PC-9 (cell line): Measurements from ENCODE around the gene MKRN3. TPM values are rescaled to one million over a fixed set of nuclear protein-coding genes. Genes with fewer than 3 reads are reported as not detected.

ENCODE experiments used
- BruUV-seq: library from RNA; stranded (reverse); fragments of 400-500 nt; replicated peaks from 2 replicates; lab custom pipeline; 2021; lab: Mats Ljungman, UMichigan
- CTCF ChIA-PET: fragments of 300-600 bp; sonication (Branson Sonifier 250); formaldehyde crosslinking; loops from one replicate; lab custom pipeline; 2022; ENCODE audit warnings: antibody characterized with exemption; lab: Charles Lee
- POLR2A ChIA-PET: fragments of 300-600 bp; sonication (Branson Sonifier 250); formaldehyde crosslinking; loops from one replicate; lab custom pipeline; 2022; ENCODE audit warnings: antibody characterized with exemption; ENCODE audit not compliant: unreplicated experiment; lab: Charles Lee
- DNase-seq, 2 experiments: peaks; one replicate each; pipeline versions ENCODE4 v3.0.0 to v3.0.0-alpha.2; 2015 to 2022; ENCODE audit warnings: mixed read lengths in 1 of 2
- H2AFZ ChIP-seq: fragments of 200-600 bp; sonication (generic); 2 replicates; pipeline ENCODE4 v1.8.1; 2017; ENCODE audit warnings: antibody characterized with exemption
- H3F3A ChIP-seq: fragments of 200-600 bp; sonication (generic); 2 replicates; pipeline ENCODE4 v1.8.1; 2017; ENCODE audit warnings: antibody characterized with exemption, mild to moderate bottlenecking, low read depth; ENCODE audit not compliant: insufficient read depth
- H3K27ac ChIP-seq: fragments of 200-600 bp; sonication (generic); 2 replicates; pipeline ENCODE4 v1.6.1; 2016; ENCODE audit warnings: mixed run types
- H3K27me3 ChIP-seq: fragments of 200-600 bp; sonication (generic); 2 replicates; pipeline ENCODE4 v1.6.1; 2016; ENCODE audit warnings: low read depth, mixed run types; ENCODE audit not compliant: insufficient read depth
- H3K36me3 ChIP-seq: fragments of 200-600 bp; sonication (generic); 2 replicates; pipeline ENCODE4 v1.6.1; 2016; ENCODE audit warnings: low read depth, mixed run types
- H3K4me1 ChIP-seq: fragments of 200-600 bp; sonication (generic); replicated peaks from 2 replicates; pipeline ENCODE4 v1.6.1; 2016; ENCODE audit warnings: mixed run types; ENCODE audit not compliant: insufficient read depth
- H3K4me2 ChIP-seq: fragments of 200-600 bp; sonication (generic); 2 replicates; pipeline ENCODE4 v1.6.1; 2017; ENCODE audit warnings: mixed run types
- H3K4me3 ChIP-seq: fragments of 200-600 bp; sonication (generic); 2 replicates; pipeline ENCODE4 v1.6.1; 2016; ENCODE audit warnings: mixed run types
- H3K79me2 ChIP-seq: fragments of 200-600 bp; sonication (generic); 2 replicates; pipeline ENCODE4 v1.6.1; 2017; ENCODE audit warnings: low read depth, mixed run types
- H3K9me2 ChIP-seq: fragments of 200-600 bp; sonication (generic); 2 replicates; pipeline ENCODE4 v1.8.1; 2017; ENCODE audit warnings: mild to moderate bottlenecking; ENCODE audit not compliant: insufficient read depth
- H3K9me3 ChIP-seq: fragments of 200-600 bp; sonication (generic); 2 replicates; pipeline ENCODE4 v1.8.1; 2016; ENCODE audit warnings: low read depth; ENCODE audit not compliant: insufficient read depth
- H4K20me1 ChIP-seq: fragments of 200-600 bp; sonication (generic); 2 replicates; pipeline ENCODE4 v1.8.1; 2017; ENCODE audit not compliant: insufficient read depth
- EZH2 ChIP-seq: fragments of 200-600 bp; sonication (generic); IDR thresholded peaks from 2 replicates; pipeline ENCODE4 v1.8.0; 2017; ENCODE audit warnings: antibody characterized with exemption, low read depth
- intact Hi-C: fragments of 100-400 bp; cut with micrococcal nuclease; formaldehyde crosslinking; loops from one replicate; pipeline ENCODE4 v1.10.0; 2022; ENCODE audit not compliant: unreplicated experiment
- total RNA-seq: library from RNA; stranded (reverse); gene quantifications from 2 replicates; pipeline ENCODE4 v1.2.3, GENCODE V29; 2021
- TF ChIP-seq, protein P1 (sequence below): fragments of 200-600 bp; sonication (generic); conservative IDR thresholded peaks from 2 replicates; pipeline ENCODE4 v1.6.1; 2017; ENCODE audit warnings: mixed run types, antibody characterized with exemption, mild to moderate bottlenecking, moderate library complexity

Gene MKRN3
- total RNA-seq, 1 experiment from 2014 or later = 26.1 TPM

GRCh38 chr15:23578521-23579150 is 13.2 kb downstream of the MKRN3 start:
- Histone ChIP-seq H3F3A (no peaks in the 10 kb centered on the region), H3K36me3 (no peaks in the 10 kb centered on the region), H3K9me3 (no peaks in the 10 kb centered on the region), H3K4me2 (no peak overlapping the region), H2AFZ (no peak overlapping the region), H3K79me2 (0 out of 2 replicates have a peak, but pooled peaks cover 4% of the 10 kb centered on the region), H4K20me1 (peaks cover 4% of the 10 kb centered on the region), H3K4me1 (no peaks in the 10 kb centered on the region), H3K9me2 (no peaks in the 10 kb centered on the region), H3K4me3 (no peak overlapping the region), H3K27ac (no peak overlapping the region), H3K27me3 (no peaks in the 10 kb centered on the region)
- BruUV-seq = no TSS peak
- DNase-seq = no peak
- CTCF ChIA-PET = no interaction called here
- POLR2A ChIA-PET = no interaction called here
- intact Hi-C loops = no loop called here
- TF ChIP-seq, protein P1, sequence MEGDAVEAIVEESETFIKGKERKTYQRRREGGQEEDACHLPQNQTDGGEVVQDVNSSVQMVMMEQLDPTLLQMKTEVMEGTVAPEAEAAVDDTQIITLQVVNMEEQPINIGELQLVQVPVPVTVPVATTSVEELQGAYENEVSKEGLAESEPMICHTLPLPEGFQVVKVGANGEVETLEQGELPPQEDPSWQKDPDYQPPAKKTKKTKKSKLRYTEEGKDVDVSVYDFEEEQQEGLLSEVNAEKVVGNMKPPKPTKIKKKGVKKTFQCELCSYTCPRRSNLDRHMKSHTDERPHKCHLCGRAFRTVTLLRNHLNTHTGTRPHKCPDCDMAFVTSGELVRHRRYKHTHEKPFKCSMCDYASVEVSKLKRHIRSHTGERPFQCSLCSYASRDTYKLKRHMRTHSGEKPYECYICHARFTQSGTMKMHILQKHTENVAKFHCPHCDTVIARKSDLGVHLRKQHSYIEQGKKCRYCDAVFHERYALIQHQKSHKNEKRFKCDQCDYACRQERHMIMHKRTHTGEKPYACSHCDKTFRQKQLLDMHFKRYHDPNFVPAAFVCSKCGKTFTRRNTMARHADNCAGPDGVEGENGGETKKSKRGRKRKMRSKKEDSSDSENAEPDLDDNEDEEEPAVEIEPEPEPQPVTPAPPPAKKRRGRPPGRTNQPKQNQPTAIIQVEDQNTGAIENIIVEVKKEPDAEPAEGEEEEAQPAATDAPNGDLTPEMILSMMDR = no peak
- TF ChIP-seq EZH2 = no peak

DNA sequence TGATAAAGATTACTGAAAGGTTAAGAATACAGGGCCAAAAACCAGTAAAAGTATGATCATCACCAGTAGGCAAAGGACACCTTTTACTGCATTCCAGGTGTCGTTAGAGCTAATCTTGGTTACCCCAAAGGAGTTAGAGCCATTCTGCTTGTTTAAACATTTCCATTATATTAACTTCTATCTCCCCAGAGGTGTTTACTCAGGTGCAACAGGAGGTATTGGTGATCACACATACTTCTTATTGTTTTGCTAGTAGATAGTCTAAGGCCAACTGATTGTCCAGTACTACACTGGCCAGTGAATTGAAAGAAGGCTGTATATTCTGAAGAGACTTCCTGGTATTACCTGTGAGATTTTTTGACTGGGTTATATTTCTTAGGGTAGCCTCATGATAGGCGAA is 22.8 kb downstream of the MKRN3 start:
- BruUV-seq = no TSS peak
- H3K4me3 ChIP-seq = no peak overlapping the region
- CTCF ChIA-PET = no interaction called here
- no peak overlapping the region for H3K4me2 ChIP-seq
- H3F3A ChIP-seq = no peaks in the 10 kb centered on the region
- H3K27me3 ChIP-seq = no peaks in the 10 kb centered on the region
- TF ChIP-seq, protein P1 = no peak
- no peak for TF ChIP-seq EZH2
- DNase-seq = no peak
- POLR2A ChIA-PET = no interaction called here
- no peaks in the 10 kb centered on the region for H3K9me3 ChIP-seq
- no peaks in the 10 kb centered on the region for H3K36me3 ChIP-seq
- intact Hi-C loops = no loop called here
- no peaks in the 10 kb centered on the region for H3K79me2 ChIP-seq
- no peak overlapping the region for H3K27ac ChIP-seq
- H3K9me2 ChIP-seq = no peaks in the 10 kb centered on the region
- no peak overlapping the region for H2AFZ ChIP-seq
- H3K4me1 ChIP-seq = no peaks in the 10 kb centered on the region
- H4K20me1 ChIP-seq = peaks cover 1% of the 10 kb centered on the region; the same call in 1 of the 2 replicates

DNA sequence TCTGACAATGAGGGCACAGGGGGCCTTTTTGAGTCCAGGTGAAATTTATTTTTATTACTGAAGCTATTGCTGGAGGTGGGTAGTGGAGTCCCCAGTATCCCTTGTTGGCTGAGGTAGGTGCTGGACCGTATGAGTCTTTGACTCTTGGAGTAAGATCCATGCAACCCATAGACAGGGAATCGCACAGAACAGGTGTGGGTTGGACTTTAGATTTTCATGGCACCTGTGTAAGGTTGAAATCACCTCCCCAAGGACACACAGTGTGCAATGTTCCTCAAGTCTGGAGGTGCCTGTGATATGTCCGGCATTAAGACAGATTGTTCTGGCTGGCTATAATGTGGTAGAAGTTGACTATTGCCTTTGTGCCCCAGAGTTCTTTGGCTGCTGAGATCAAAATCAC is 23.5 kb downstream of the MKRN3 start:
- ChIA-PET CTCF (no interaction called here), POLR2A (no interaction called here)
- no peak overlapping the region for H2AFZ ChIP-seq
- no peaks in the 10 kb centered on the region for H3K27me3 ChIP-seq
- no peak overlapping the region for H3K4me3 ChIP-seq
- no peaks in the 10 kb centered on the region for H4K20me1 ChIP-seq
- intact Hi-C loops = no loop called here
- no peaks in the 10 kb centered on the region for H3K36me3 ChIP-seq
- no peak for DNase-seq
- no peak overlapping the region for H3K27ac ChIP-seq
- BruUV-seq = no TSS peak
- H3K9me3 ChIP-seq = no peaks in the 10 kb centered on the region
- no peaks in the 10 kb centered on the region for H3K79me2 ChIP-seq
- H3K9me2 ChIP-seq = no peaks in the 10 kb centered on the region
- H3F3A ChIP-seq = no peaks in the 10 kb centered on the region
- no peaks in the 10 kb centered on the region for H3K4me1 ChIP-seq
- no peak for TF ChIP-seq EZH2
- TF ChIP-seq, protein P1 = no peak
- H3K4me2 ChIP-seq = no peak overlapping the region
